Smooth muscle cell (in vitro differentiated cells): ENCODE results near the gene EPGN. TPM values are rescaled to one million over a fixed set of nuclear protein-coding genes. Genes with fewer than 3 reads are reported as not detected.
A peak's percentile ranks its signal among the peaks of the same experiment; 100 is the strongest.

ENCODE experiments used
- DNase-seq: peaks from one replicate; lab custom pipeline; 2025; ENCODE audit not compliant: unreplicated experiment; lab: John Stamatoyannopoulos, UW
- H2AFZ ChIP-seq: fragments of 200-600 bp; sonication (generic); 2 replicates; pipeline ENCODE4 v1.6.0; 2016; ENCODE audit warnings: antibody characterized with exemption, low read depth, mild to moderate bottlenecking
- H3F3A ChIP-seq: fragments of 200-600 bp; sonication (generic); 2 replicates; pipeline ENCODE4 v1.6.0; 2017; ENCODE audit warnings: antibody characterized with exemption, low read depth
- H3K27ac ChIP-seq: fragments of 200-600 bp; sonication (generic); 2 replicates; pipeline ENCODE4 v1.5.1; 2016; ENCODE audit warnings: low read depth, mild to moderate bottlenecking
- H3K27me3 ChIP-seq: fragments of 200-600 bp; sonication (generic); 2 replicates; pipeline ENCODE4 v1.6.1; 2016; ENCODE audit warnings: low read depth, mild to moderate bottlenecking
- H3K36me3 ChIP-seq: fragments of 200-600 bp; sonication (generic); 2 replicates; pipeline ENCODE4 v1.5.1; 2016; ENCODE audit warnings: low read depth
- H3K4me1 ChIP-seq: fragments of 200-600 bp; sonication (generic); 2 replicates; pipeline ENCODE4 v1.5.1; 2016; ENCODE audit warnings: low read depth
- H3K4me2 ChIP-seq: fragments of 200-600 bp; sonication (generic); 2 replicates; pipeline ENCODE4 v1.6.0; 2016; ENCODE audit warnings: mild to moderate bottlenecking
- H3K4me3 ChIP-seq: fragments of 200-600 bp; sonication (generic); 2 replicates; pipeline ENCODE4 v1.5.1; 2016; ENCODE audit warnings: mild to moderate bottlenecking
- H3K79me2 ChIP-seq: fragments of 200-600 bp; sonication (generic); 2 replicates; pipeline ENCODE4 v1.6.0; 2016; ENCODE audit warnings: low read depth, mild to moderate bottlenecking
- H3K9ac ChIP-seq: fragments of 200-600 bp; sonication (generic); 2 replicates; pipeline ENCODE4 v1.6.0; 2016; ENCODE audit warnings: low read depth
- H3K9me3 ChIP-seq: fragments of 200-600 bp; sonication (generic); replicated peaks from 2 replicates; pipeline ENCODE4 v1.5.1; 2016; ENCODE audit warnings: low read depth
- H4K20me1 ChIP-seq: fragments of 200-600 bp; sonication (generic); 2 replicates; pipeline ENCODE4 v1.6.0; 2016; ENCODE audit warnings: low read depth
- CTCF ChIP-seq: fragments of 200-600 bp; sonication (generic); IDR thresholded peaks from 2 replicates; pipeline ENCODE4 v1.5.1; 2017; ENCODE audit warnings: borderline replicate concordance, mild to moderate bottlenecking, antibody characterized with exemption; ENCODE audit not compliant: insufficient read depth, poor library complexity, severe bottlenecking
- WGBS: methylation state at CpG from one replicate; pipeline ENCODE4 v1.1.7; 2016; ENCODE audit warnings: low lambda C conversion rate; 5-methylcytosine and 5-hydroxymethylcytosine counted together
- polyA plus RNA-seq: library from polyadenylated mRNA; unstranded; fragments of >200 nt; fragmentation: Nextera tagmentation; extraction: Ambion mirVana; gene quantifications from 2 replicates; pipeline ENCODE4 v1.2.1, GENCODE V29; 2016
- total RNA-seq: library from RNA; depleted of rRNA; stranded (reverse); fragments of >200 nt; gene quantifications from 2 replicates; pipeline ENCODE4 v1.2.3, GENCODE V29; 2014

The EPGN gene
- total and polyA plus RNA-seq, 2 experiments from 2014 or later: 1.6 to 31.8 TPM

GRCh38 chr4:74357965-74358364 lies 49.7 kb downstream of the EPGN start:
- WGBS: 84% methylated on average over 1 of the region's 1 CpG
- H3K27ac ChIP-seq: no peak overlapping the region

DNA sequence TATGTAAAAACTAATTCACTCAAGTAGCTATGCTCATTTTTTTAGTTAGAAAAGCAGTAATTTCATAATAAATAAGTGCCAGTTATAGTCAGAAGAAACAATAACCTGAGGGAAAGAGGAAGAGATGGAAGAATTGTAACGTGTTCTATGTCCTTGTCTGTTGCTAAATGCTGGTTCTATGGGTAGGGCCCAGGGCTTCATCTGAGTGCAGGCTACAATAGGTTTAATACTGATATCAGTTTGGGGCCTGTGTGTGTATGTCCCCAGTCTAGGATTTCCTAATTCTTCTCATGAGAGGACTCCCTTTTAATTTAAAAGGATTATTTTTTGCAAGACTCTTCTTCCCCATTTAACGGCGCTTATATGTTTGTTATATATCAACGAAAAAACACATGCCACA lies 53.4 kb downstream of the EPGN start:
- Histone ChIP-seq H3F3A (no peaks in the 10 kb centered on the region), H3K36me3 (no peaks in the 10 kb centered on the region), H3K4me1 (peaks cover 12% of the 10 kb centered on the region), H3K79me2 (no peaks in the 10 kb centered on the region), H3K9ac (no peak overlapping the region), H3K9me3 (no peaks in the 10 kb centered on the region), H2AFZ (no peak overlapping the region), H4K20me1 (no peaks in the 10 kb centered on the region), H3K27me3 (peaks cover 26% of the 10 kb centered on the region), H3K27ac (no peak overlapping the region), H3K4me3 (no peak overlapping the region), H3K4me2 (no peak overlapping the region)
- TF ChIP-seq CTCF: no peak
- 85% methylated on average over 4 of the region's 4 CpGs for WGBS
- no peak for DNase-seq

More at GRCh38 chr4:74357965-74358364, 49.7 kb downstream of the EPGN start:
- Histone ChIP-seq H3F3A (no peaks in the 10 kb centered on the region), H3K27me3 (no peaks in the 10 kb centered on the region), H3K36me3 (no peaks in the 10 kb centered on the region), H3K9ac (no peak overlapping the region), H3K4me3 (no peak overlapping the region), H3K9me3 (no peaks in the 10 kb centered on the region), H3K4me1 (no peaks in the 10 kb centered on the region), H4K20me1 (no peaks in the 10 kb centered on the region), H3K4me2 (no peak overlapping the region), H2AFZ (no peak overlapping the region), H3K79me2 (no peaks in the 10 kb centered on the region)
- DNase-seq: no peak
- TF ChIP-seq CTCF: no peak

GRCh38 chr4:74362347-74362746 lies 54.1 kb downstream of the EPGN start:
- no peak overlapping the region for H2AFZ ChIP-seq
- DNase-seq: no peak
- WGBS: 92% methylated on average over 3 of the region's 3 CpGs
- peaks cover 33% of the 10 kb centered on the region for H3K27me3 ChIP-seq
- H3K4me1 ChIP-seq: peaks cover 12% of the 10 kb centered on the region
- H3K4me2 ChIP-seq: no peak overlapping the region
- no peaks in the 10 kb centered on the region for H3K36me3 ChIP-seq
- no peaks in the 10 kb centered on the region for H3K79me2 ChIP-seq
- H3K9me3 ChIP-seq: no peaks in the 10 kb centered on the region
- no peaks in the 10 kb centered on the region for H4K20me1 ChIP-seq
- TF ChIP-seq CTCF: no peak
- H3K9ac ChIP-seq: no peak overlapping the region
- no peak overlapping the region for H3K27ac ChIP-seq
- H3F3A ChIP-seq: no peaks in the 10 kb centered on the region
- no peak overlapping the region for H3K4me3 ChIP-seq

- no peak for DNase-seq
- TF ChIP-seq CTCF: no peak
- H3K4me1 ChIP-seq: peaks cover 12% of the 10 kb centered on the region
- no peaks in the 10 kb centered on the region for H3K79me2 ChIP-seq
- no peaks in the 10 kb centered on the region for H3F3A ChIP-seq
- 31% methylated on average over 8 of the region's 8 CpGs for WGBS
- no peak overlapping the region for H3K9ac ChIP-seq
- no peak overlapping the region for H3K27ac ChIP-seq
- H3K4me2 ChIP-seq: peak overlapping the region; percentile 84
- peak overlapping the region; percentile 48 for H3K4me3 ChIP-seq
- no peaks in the 10 kb centered on the region for H4K20me1 ChIP-seq
- H3K36me3 ChIP-seq: no peaks in the 10 kb centered on the region
- peaks cover 38% of the 10 kb centered on the region for H3K27me3 ChIP-seq
- H2AFZ ChIP-seq: no peak overlapping the region
- no peaks in the 10 kb centered on the region for H3K9me3 ChIP-seq
These were observed 56.0 kb downstream of the EPGN start for GRCh38 chr4:74364256-74364651.
